Liver (tissue), 9 donors: ENCODE measurements around the gene PLCB3. TPM values are rescaled to one million over a fixed set of nuclear protein-coding genes. Genes with fewer than 3 reads are reported as not detected.

Experiments used
- DNase-seq: peaks from one replicate; pipeline ENCODE4 v3.0.0-alpha.2; 2017; ENCODE audit warnings: low spot score
- H3K27ac ChIP-seq, 2 donors: one replicate each; pipeline ENCODE4 v1.7.0; 2013; ENCODE audit warnings: inconsistent platforms in 2 of 2, low read length in 2 of 2, control low read depth in 1 of 2, low read depth in 1 of 2, mild to moderate bottlenecking in 1 of 2
- H3K27me3 ChIP-seq, 4 donors: one replicate each; pipeline versions ENCODE4 v1.6.1 to v1.7.0; 2013; ENCODE audit warnings: low read length in 3 of 4, inconsistent platforms in 1 of 4, mild to moderate bottlenecking in 1 of 4, moderate library complexity in 1 of 4; ENCODE audit not compliant: control insufficient read depth in 4 of 4, insufficient read depth in 4 of 4
- H3K36me3 ChIP-seq, 4 donors: one replicate each; pipeline versions ENCODE4 v1.6.1 to v1.7.0; 2013; ENCODE audit warnings: low read length in 3 of 4, mild to moderate bottlenecking in 3 of 4, low read depth in 1 of 4, moderate library complexity in 1 of 4; ENCODE audit not compliant: control insufficient read depth in 4 of 4, insufficient read depth in 3 of 4
- H3K4me1 ChIP-seq, 4 donors: one replicate each; pipeline versions ENCODE4 v1.6.1 to v1.7.0; 2013; ENCODE audit warnings: low read length in 3 of 4, mild to moderate bottlenecking in 3 of 4, moderate library complexity in 1 of 4; ENCODE audit not compliant: control insufficient read depth in 4 of 4, insufficient read depth in 4 of 4
- H3K4me3 ChIP-seq, 3 donors: one replicate each; pipeline versions ENCODE4 v1.6.1 to v1.7.0; 2013; ENCODE audit warnings: low read length in 3 of 3, control low read depth in 1 of 3, low read depth in 1 of 3, mild to moderate bottlenecking in 1 of 3
- H3K9ac ChIP-seq, 2 donors: one replicate each; pipeline ENCODE4 v1.7.0; 2013; ENCODE audit warnings: low read length in 2 of 2, mild to moderate bottlenecking in 2 of 2, moderate library complexity in 2 of 2, control low read depth in 1 of 2, low read depth in 1 of 2
- H3K9me3 ChIP-seq, 4 donors: one replicate each; pipeline versions ENCODE4 v1.6.1 to v1.7.0; 2013; ENCODE audit warnings: low read length in 3 of 4; ENCODE audit not compliant: control insufficient read depth in 4 of 4
- ATF3 ChIP-seq: IDR thresholded peaks from 2 replicates; pipeline ENCODE4 v1.6.1; 2016; ENCODE audit warnings: antibody characterized with exemption
- CTCF ChIP-seq: fragments of 150-350 bp; IDR thresholded peaks from 2 replicates; pipeline ENCODE4 v1.5.1; 2017; ENCODE audit warnings: improper control_type of control experiment, low read depth, low read length; ENCODE audit not compliant: missing input control
- EGR1 ChIP-seq, 2 donors: IDR thresholded peaks; 2 replicates each; pipeline ENCODE4 v1.6.1; 2016 to 2018; ENCODE audit warnings: antibody characterized with exemption in 2 of 2, low read depth in 2 of 2
- FOXA2 ChIP-seq: IDR thresholded peaks from 2 replicates; pipeline ENCODE4 v1.6.1; 2016; ENCODE audit warnings: antibody characterized with exemption
- GABPA ChIP-seq, 2 donors: IDR thresholded peaks in 1 of 2; conservative IDR thresholded peaks in 1 of 2; 2 replicates each; pipeline ENCODE4 v1.6.1; 2016; ENCODE audit warnings: antibody characterized with exemption in 2 of 2, mild to moderate bottlenecking in 1 of 2, moderate library complexity in 1 of 2
- HNF4A ChIP-seq, 2 donors: conservative IDR thresholded peaks; 2 replicates each; pipeline ENCODE4 v1.6.1; 2016; ENCODE audit warnings: antibody characterized with exemption in 2 of 2, mild to moderate bottlenecking in 2 of 2
- HNF4G ChIP-seq: IDR thresholded peaks from 2 replicates; pipeline ENCODE4 v1.6.1; 2016; ENCODE audit warnings: antibody characterized with exemption
- MAX ChIP-seq: IDR thresholded peaks from 2 replicates; pipeline ENCODE4 v1.6.1; 2016; ENCODE audit warnings: antibody characterized with exemption
- NR2F2 ChIP-seq: IDR thresholded peaks from 2 replicates; pipeline ENCODE4 v1.6.1; 2016; ENCODE audit warnings: antibody characterized with exemption
- RAD21 ChIP-seq, 2 donors: IDR thresholded peaks; 2 replicates each; pipeline ENCODE4 v1.6.1; 2016; ENCODE audit warnings: antibody characterized with exemption in 2 of 2, mild to moderate bottlenecking in 2 of 2
- REST ChIP-seq: IDR thresholded peaks from 2 replicates; pipeline ENCODE4 v1.6.1; 2016; ENCODE audit warnings: antibody characterized with exemption, mild to moderate bottlenecking
- TAF1 ChIP-seq: conservative IDR thresholded peaks from 2 replicates; pipeline ENCODE4 v1.6.1; 2016; ENCODE audit warnings: antibody characterized with exemption, mild to moderate bottlenecking
- YY1 ChIP-seq: IDR thresholded peaks from 2 replicates; pipeline ENCODE4 v1.6.1; 2016; ENCODE audit warnings: antibody characterized with exemption, mild to moderate bottlenecking
- ZBTB33 ChIP-seq: IDR thresholded peaks from 2 replicates; pipeline ENCODE4 v1.6.1; 2016; ENCODE audit warnings: antibody characterized with exemption
- WGBS: extraction: QIAGEN DNeasy Blood & Tissue Kit; methylation state at CpG from one replicate; pipeline ENCODE4 v1.1.7; 2013; 5-methylcytosine and 5-hydroxymethylcytosine counted together
- polyA plus RNA-seq, 2 donors: library from polyadenylated mRNA; stranded (reverse) in 1 of 2; unstranded in 1 of 2; fragments of 200-250 nt in 1 of 2; fragments of >200 nt in 1 of 2; fragmentation: Nextera tagmentation in 1 of 2; extraction: Ambion mirVana in 1 of 2; gene quantifications; one replicate each; pipeline versions ENCODE4 v1.2.1 to v1.2.3, GENCODE V29; 2013 to 2015
- total RNA-seq, 2 donors: library from RNA; depleted of rRNA; stranded (reverse); fragments of >200 nt; gene quantifications; one replicate each; pipeline ENCODE4 v1.2.3, GENCODE V29; 2014
- donor health status: healthy.
- donor health status: healthy.
- donor health status: healthy.
- donor health status: healthy.
- donor health status: healthy.

The PLCB3 gene
- total and polyA plus RNA-seq, 4 donors, result 0.79 to 8.5 (median 5.4) TPM

GRCh38 chr11:64275031-64275800, 23.9 kb downstream of the PLCB3 start:
- Histone ChIP-seq H3K4me1 (peaks cover 6 to 23% (median 13%) of the 10 kb centered on the region in 4 donors), H3K27ac (no peak overlapping the region)
- WGBS, result 95% methylated on average over 15 of the region's 15 CpGs

More at GRCh38 chr11:64275031-64275800, 23.9 kb downstream of the PLCB3 start:
- Histone ChIP-seq H3K36me3 (peaks cover 0 to 21% (median 7%) of the 10 kb centered on the region in 4 donors), H3K27me3 (no peaks in the 10 kb centered on the region), H3K4me3 (no peak overlapping the region), H3K9me3 (no peaks in the 10 kb centered on the region), H3K9ac (no peak overlapping the region)
- no peak for TF ChIP-seq MAX
- no peak for TF ChIP-seq HNF4A (conservative IDR thresholded peaks at IDR 0.05)
- no peak for TF ChIP-seq TAF1
- TF ChIP-seq GABPA (IDR thresholded peaks at IDR 0.05 in 1 of 2, conservative IDR thresholded peaks at IDR 0.05 in 1 of 2), result no peak
- no peak for TF ChIP-seq NR2F2
- TF ChIP-seq YY1, result no peak
- TF ChIP-seq EGR1 (IDR thresholded peaks at IDR 0.05; ENCODE audit: low read depth in 2 of 2), result no peak
- no peak for TF ChIP-seq CTCF
- no peak for TF ChIP-seq HNF4G
- no peak for TF ChIP-seq FOXA2
- no peak for TF ChIP-seq REST
- no peak for TF ChIP-seq ZBTB33
- TF ChIP-seq ATF3, result no peak
- TF ChIP-seq RAD21 (IDR thresholded peaks at IDR 0.05), result no peak
- DNase-seq, result no peak
